Esophagus (tissue), 2 donors: ENCODE measurements around the gene TSFM. TPM values are rescaled to one million over a fixed set of nuclear protein-coding genes. Genes with fewer than 3 reads are reported as not detected.

Source experiments
- H3K27ac ChIP-seq, 2 donors: one replicate each; pipeline ENCODE4 v1.5.1; 2013; ENCODE audit warnings: low read depth in 2 of 2, mild to moderate bottlenecking in 2 of 2, inconsistent platforms in 1 of 2, low read length in 1 of 2, moderate library complexity in 1 of 2
- H3K27me3 ChIP-seq, 2 donors: one replicate each; pipeline ENCODE4 v1.6.1; 2013; ENCODE audit warnings: low read length in 2 of 2, control low read depth in 1 of 2, mild to moderate bottlenecking in 1 of 2; ENCODE audit not compliant: insufficient read depth in 2 of 2, control insufficient read depth in 1 of 2
- H3K36me3 ChIP-seq, 2 donors: one replicate each; pipeline ENCODE4 v1.6.1; 2013; ENCODE audit warnings: low read length in 1 of 2; ENCODE audit not compliant: control insufficient read depth in 2 of 2, insufficient read depth in 2 of 2
- H3K4me1 ChIP-seq, 2 donors: one replicate each; pipeline ENCODE4 v1.6.1; 2013; ENCODE audit warnings: low read length in 1 of 2; ENCODE audit not compliant: control insufficient read depth in 2 of 2, insufficient read depth in 2 of 2
- H3K4me3 ChIP-seq, 2 donors: one replicate each; pipeline ENCODE4 v1.5.1; 2013; ENCODE audit warnings: low read length in 2 of 2, mild to moderate bottlenecking in 2 of 2, low read depth in 1 of 2, moderate library complexity in 1 of 2
- H3K9me3 ChIP-seq, 2 donors: one replicate each; pipeline ENCODE4 v1.6.1; 2013; ENCODE audit warnings: mild to moderate bottlenecking in 2 of 2, low read depth in 1 of 2, low read length in 1 of 2, moderate library complexity in 1 of 2; ENCODE audit not compliant: control insufficient read depth in 2 of 2, insufficient read depth in 1 of 2
- WGBS, 2 donors: extraction: QIAGEN DNeasy Blood & Tissue Kit; methylation state at CpG; one replicate each; pipeline ENCODE4 v1.1.7; 2013; 5-methylcytosine and 5-hydroxymethylcytosine counted together
- polyA plus RNA-seq, 2 donors: library from polyadenylated mRNA; stranded (reverse); fragments of 200-250 nt; gene quantifications; one replicate each; pipeline ENCODE4 v1.2.3, GENCODE V29; 2013
- donor health status: healthy with polysubstance abuse.
- donor health status: Bipolar disorder and iron deficiency.

The TSFM gene
- polyA plus RNA-seq, 2 donors: 20.5 to 30.4 TPM

- Histone ChIP-seq H3K36me3 (peaks cover 0 to 7% of the 10 kb centered on the region in 2 donors), H3K4me3 (no peak overlapping the region), H3K4me1 (peaks cover 2 to 6% of the 10 kb centered on the region in 2 donors), H3K27me3 (no peaks in the 10 kb centered on the region), H3K9me3 (no peaks in the 10 kb centered on the region), H3K27ac (no peak overlapping the region)
- WGBS, 2 donors: 90 to 100% methylated on average over 2 of the region's 2 CpGs
Observed at GRCh38 chr12:57776247-57776587, 6.4 kb upstream of the TSFM start.

GRCh38 chr12:57777367-57777766 is 5.2 kb upstream of the TSFM start:
- no peak overlapping the region for H3K4me3 ChIP-seq
- WGBS, 2 donors: 88 to 90% methylated on average over 7 of the region's 7 CpGs

GRCh38 chr12:57777911-57778310 is 4.7 kb upstream of the TSFM start:
- peaks cover 0 to 4% of the 10 kb centered on the region in 2 donors for H3K4me1 ChIP-seq
- H3K27me3 ChIP-seq: no peaks in the 10 kb centered on the region
- peaks cover 0 to 7% of the 10 kb centered on the region in 2 donors for H3K36me3 ChIP-seq
- WGBS, 2 donors: 93 to 94% methylated on average over 7 of the region's 7 CpGs
- no peak overlapping the region for H3K4me3 ChIP-seq
- H3K27ac ChIP-seq: no peak overlapping the region
- H3K9me3 ChIP-seq: no peaks in the 10 kb centered on the region

More at GRCh38 chr12:57777367-57777766, 5.2 kb upstream of the TSFM start:
- H3K27me3 ChIP-seq: no peaks in the 10 kb centered on the region
- no peak overlapping the region for H3K27ac ChIP-seq
- H3K4me1 ChIP-seq: peaks cover 0 to 4% of the 10 kb centered on the region in 2 donors
- peaks cover 0 to 7% of the 10 kb centered on the region in 2 donors for H3K36me3 ChIP-seq
- H3K9me3 ChIP-seq: no peaks in the 10 kb centered on the region

GRCh38 chr12:57779736-57780135 is 2.9 kb upstream of the TSFM start:
- Histone ChIP-seq H3K4me3 (no peak overlapping the region), H3K27ac (no peak overlapping the region), H3K36me3 (peaks cover 0 to 7% of the 10 kb centered on the region in 2 donors), H3K9me3 (no peaks in the 10 kb centered on the region), H3K4me1 (peaks cover 0 to 4% of the 10 kb centered on the region in 2 donors), H3K27me3 (no peaks in the 10 kb centered on the region)
- 37 to 48% methylated on average over 1 of the region's 1 CpG for WGBS, 2 donors

GRCh38 chr12:57780284-57780897 is 2.2 kb upstream of the TSFM start:
- peaks cover 0 to 4% of the 10 kb centered on the region in 2 donors for H3K4me1 ChIP-seq
- H3K36me3 ChIP-seq: peaks cover 0 to 7% of the 10 kb centered on the region in 2 donors
- H3K27me3 ChIP-seq: no peaks in the 10 kb centered on the region
- 88 to 89% methylated on average over 4 of the region's 4 CpGs for WGBS, 2 donors
- H3K4me3 ChIP-seq: no peak overlapping the region
- no peak overlapping the region for H3K27ac ChIP-seq
- H3K9me3 ChIP-seq: no peaks in the 10 kb centered on the region

GRCh38 chr12:57781244-57781643 is 1.3 kb upstream of the TSFM start:
- no peak overlapping the region for H3K27ac ChIP-seq
- H3K27me3 ChIP-seq: no peaks in the 10 kb centered on the region
- peaks cover 0 to 4% of the 10 kb centered on the region in 2 donors for H3K4me1 ChIP-seq
- no peak overlapping the region for H3K4me3 ChIP-seq
- H3K36me3 ChIP-seq: peaks cover 5 to 7% of the 10 kb centered on the region in 2 donors
- H3K9me3 ChIP-seq: no peaks in the 10 kb centered on the region
- 87 to 96% methylated on average over 3 of the region's 3 CpGs for WGBS, 2 donors

- H3K4me3 ChIP-seq: no peak overlapping the region
- H3K27me3 ChIP-seq: no peaks in the 10 kb centered on the region
- no peaks in the 10 kb centered on the region for H3K9me3 ChIP-seq
- H3K4me1 ChIP-seq: peaks cover 0 to 4% of the 10 kb centered on the region in 2 donors
- peaks cover 7 to 8% of the 10 kb centered on the region in 2 donors for H3K36me3 ChIP-seq
- whole genome bisulfite sequencing, 2 donors: 58 to 68% methylated on average over 2 of the region's 2 CpGs
- peak overlapping the region in 1 of 2 donors; percentile 13 for H3K27ac ChIP-seq
Observed at GRCh38 chr12:57781801-57782200, 786 bp upstream of the TSFM start.

- no peaks in the 10 kb centered on the region for H3K9me3 ChIP-seq
- no peak overlapping the region for H3K27ac ChIP-seq
- H3K27me3 ChIP-seq: no peaks in the 10 kb centered on the region
- H3K4me1 ChIP-seq: peaks cover 0 to 4% of the 10 kb centered on the region in 2 donors
- H3K36me3 ChIP-seq: peaks cover 7 to 8% of the 10 kb centered on the region in 2 donors
- H3K4me3 ChIP-seq: no peak overlapping the region
- WGBS, 2 donors: 15 to 16% methylated on average over 4 of the region's 4 CpGs
Observed at GRCh38 chr12:57782243-57782607, 362 bp upstream of the TSFM start.

GRCh38 chr12:57783466-57783801 is 847 bp downstream of the TSFM start:
- Histone ChIP-seq H3K27ac (no peak overlapping the region), H3K36me3 (peaks cover 7 to 8% of the 10 kb centered on the region in 2 donors), H3K4me3 (peak overlapping the region; percentile 90 to 99), H3K9me3 (no peaks in the 10 kb centered on the region), H3K27me3 (no peaks in the 10 kb centered on the region), H3K4me1 (peaks cover 0 to 2% of the 10 kb centered on the region in 2 donors)
- WGBS, 2 donors: 78 to 79% methylated on average over 12 of the region's 12 CpGs

- peaks cover 7 to 8% of the 10 kb centered on the region in 2 donors for H3K36me3 ChIP-seq
- no peaks in the 10 kb centered on the region for H3K4me1 ChIP-seq
- H3K27me3 ChIP-seq: no peaks in the 10 kb centered on the region
- no peaks in the 10 kb centered on the region for H3K9me3 ChIP-seq
- H3K27ac ChIP-seq: no peak overlapping the region
- H3K4me3 ChIP-seq: peak overlapping the region in 1 of 2 donors; percentile 99
- WGBS, 2 donors: 87 to 89% methylated on average over 11 of the region's 11 CpGs
Observed at GRCh38 chr12:57783861-57784260, 1.3 kb downstream of the TSFM start.
